GM21528 (cell line): ENCODE results near the gene RSL24D1.
A peak's percentile ranks its signal among the peaks of the same experiment; 100 is the strongest.
"Not testable (repeated sequence)": the region's sequence is repeated elsewhere in the genome, so short reads cannot be mapped to it uniquely, and the experiment has no call there.

Experiments
- ATAC-seq: cut with Tn5 transposase; IDR thresholded peaks from one replicate; pipeline ENCODE4 v1.9.1; 2021; ENCODE audit warnings: mild to moderate bottlenecking, moderate library complexity; ENCODE audit not compliant: unreplicated experiment, low FRiP score

Gene RSL24D1

GRCh38 chr15:55220606-55221005, 23.9 kb upstream of the RSL24D1 start:
- ATAC-seq = no peak

- ATAC-seq = no peak
Measured at GRCh38 chr15:55218056-55218455, 21.3 kb upstream of the RSL24D1 start.

- ATAC-seq = no peak
Measured at GRCh38 chr15:55204464-55204863, 7.7 kb upstream of the RSL24D1 start.

GRCh38 chr15:55202206-55202605, 5.5 kb upstream of the RSL24D1 start:
- ATAC-seq = no peak

DNA sequence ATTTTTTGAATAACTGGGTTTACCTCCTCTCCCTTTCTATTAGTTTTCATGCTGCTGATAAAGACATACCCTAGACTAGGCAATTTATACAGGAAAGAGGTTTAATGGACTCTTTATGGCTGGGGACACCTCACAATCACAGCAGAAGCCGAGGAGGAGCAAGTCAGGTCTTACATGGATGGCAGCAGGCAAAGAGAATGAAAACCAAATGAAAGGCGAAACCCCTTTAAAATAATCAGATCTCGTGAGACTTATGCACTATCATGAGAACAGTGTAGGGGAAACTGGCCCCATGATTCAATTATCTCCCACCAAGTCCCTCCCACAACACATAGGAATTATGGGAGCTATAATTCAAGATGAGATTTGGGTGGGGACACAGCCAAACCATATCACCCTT, 2.0 kb upstream of the RSL24D1 start:
- ATAC-seq = no peak

GRCh38 chr15:55197719-55198118, 978 bp upstream of the RSL24D1 start:
- ATAC-seq = no peak

DNA sequence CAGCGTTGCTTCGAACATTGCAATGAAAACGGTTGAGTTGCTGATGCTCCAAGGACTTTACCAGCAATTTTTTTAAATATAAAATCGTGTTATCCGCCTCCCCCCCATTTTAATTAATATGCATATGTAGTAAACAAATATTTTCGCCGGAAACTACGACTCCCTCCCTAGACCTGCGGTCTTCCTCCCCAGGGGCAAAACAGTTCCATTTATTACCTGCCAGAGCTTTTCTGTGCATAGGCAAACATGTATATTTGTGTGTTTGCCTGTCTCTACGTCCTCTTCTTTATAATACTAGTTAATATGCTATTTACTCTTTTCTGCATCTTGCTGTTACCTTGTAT, 593 bp upstream of the RSL24D1 start:
- peak; percentile 23 for ATAC-seq

DNA sequence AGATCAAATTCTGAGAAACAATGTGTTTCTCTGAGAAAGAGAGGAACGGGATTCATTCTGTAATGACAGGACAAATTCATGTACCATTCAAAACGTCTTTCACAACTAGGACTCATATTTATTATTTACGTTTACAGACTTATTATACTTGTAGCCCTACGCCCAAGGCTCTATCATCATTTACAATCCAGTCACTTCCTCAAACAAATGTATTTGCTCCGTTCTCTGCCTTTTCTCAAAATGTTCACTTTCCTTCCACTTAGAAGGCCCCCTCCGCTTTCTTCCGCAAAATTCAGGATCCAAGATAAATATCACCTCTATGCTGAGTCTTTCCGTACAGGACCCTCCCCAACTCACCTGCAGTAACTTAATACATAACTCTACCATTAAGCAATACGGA, 745 bp downstream of the RSL24D1 start:
- ATAC-seq = no peak

GRCh38 chr15:55194256-55194655, 2.5 kb downstream of the RSL24D1 start:
- ATAC-seq = no peak

GRCh38 chr15:55186331-55186730, 10.4 kb downstream of the RSL24D1 start:
- no peak for ATAC-seq

DNA sequence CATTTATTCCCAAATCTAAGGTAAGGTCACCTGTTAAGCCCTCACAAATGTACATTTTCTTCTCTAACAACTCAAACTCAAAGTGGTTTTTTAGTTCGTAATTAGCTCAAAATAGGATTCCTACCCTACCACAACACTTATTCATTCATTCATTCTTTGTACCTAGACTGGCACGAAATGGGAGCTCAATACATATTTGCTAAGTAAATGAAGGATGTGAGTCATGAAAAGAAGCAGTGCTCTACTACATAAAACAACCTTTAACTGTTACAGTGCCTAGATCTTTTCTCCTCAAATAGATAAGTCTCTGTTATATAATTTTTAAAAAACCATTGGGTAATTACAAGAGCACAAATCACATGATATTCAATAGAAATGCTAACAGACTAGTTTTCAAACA, 13.1 kb downstream of the RSL24D1 start:
- ATAC-seq = no peak

GRCh38 chr15:55179141-55179540, 17.6 kb downstream of the RSL24D1 start:
- no peak for ATAC-seq

DNA sequence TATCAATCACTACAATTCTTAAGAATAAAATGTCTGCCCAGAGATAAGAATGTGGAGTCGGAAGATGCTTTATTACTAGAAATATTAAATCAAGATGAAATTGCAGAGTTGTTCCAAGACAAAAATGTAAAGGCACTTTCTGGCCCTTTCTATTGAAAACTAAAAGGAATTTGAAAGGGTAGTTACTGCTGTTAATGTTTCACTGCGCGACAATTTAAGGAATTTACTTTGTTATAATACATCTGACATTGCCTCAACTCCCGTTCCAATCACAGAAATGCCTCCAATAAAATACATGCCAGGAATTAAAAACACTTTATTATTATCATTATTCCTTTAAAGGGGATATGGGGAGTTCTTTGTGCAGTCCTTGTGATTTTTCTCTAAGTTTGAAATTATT, 26.4 kb downstream of the RSL24D1 start:
- ATAC-seq = no peak

GRCh38 chr15:55168350-55168974, 28.3 kb downstream of the RSL24D1 start:
- peak; percentile 89 for ATAC-seq

DNA sequence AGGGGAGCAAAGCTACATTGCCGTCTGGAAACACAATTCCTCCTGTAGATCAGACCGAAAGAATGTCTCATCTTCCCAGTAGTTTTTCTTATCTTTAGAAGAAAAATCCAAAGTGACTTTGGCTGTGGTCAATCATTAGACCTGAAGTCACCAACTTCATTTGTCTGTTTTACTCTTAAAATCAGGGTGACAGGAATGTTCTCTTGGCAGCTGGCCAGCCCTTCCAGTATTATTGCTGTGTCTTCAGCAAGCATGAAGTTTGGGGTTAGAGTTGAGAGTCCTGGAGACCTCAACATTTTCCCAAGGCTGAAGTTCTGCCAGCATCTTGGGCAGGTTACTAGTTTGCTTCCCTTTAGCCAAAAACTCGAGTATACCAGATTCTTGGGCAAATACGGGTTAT, 32.5 kb downstream of the RSL24D1 start:
- no peak for ATAC-seq

DNA sequence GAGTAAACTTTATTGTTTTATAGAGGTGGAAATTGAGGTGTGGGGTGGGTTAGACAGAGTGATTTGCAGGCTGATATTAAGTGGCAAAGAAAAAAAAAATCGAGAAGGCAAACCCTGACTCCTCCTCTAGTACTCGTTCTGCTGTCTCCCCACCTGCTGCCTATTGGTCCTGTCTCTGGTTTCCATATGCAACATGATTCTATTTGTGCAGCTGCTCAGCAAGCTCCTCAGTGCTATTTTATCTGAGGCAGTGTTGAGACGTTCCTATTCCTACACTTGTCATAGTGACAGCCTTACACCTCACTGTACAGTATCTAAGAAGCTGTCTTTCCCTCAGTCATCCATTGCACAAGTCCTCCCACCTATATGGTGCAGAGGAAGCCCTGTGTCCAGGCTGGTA, 45.1 kb downstream of the RSL24D1 start:
- ATAC-seq = no peak

DNA sequence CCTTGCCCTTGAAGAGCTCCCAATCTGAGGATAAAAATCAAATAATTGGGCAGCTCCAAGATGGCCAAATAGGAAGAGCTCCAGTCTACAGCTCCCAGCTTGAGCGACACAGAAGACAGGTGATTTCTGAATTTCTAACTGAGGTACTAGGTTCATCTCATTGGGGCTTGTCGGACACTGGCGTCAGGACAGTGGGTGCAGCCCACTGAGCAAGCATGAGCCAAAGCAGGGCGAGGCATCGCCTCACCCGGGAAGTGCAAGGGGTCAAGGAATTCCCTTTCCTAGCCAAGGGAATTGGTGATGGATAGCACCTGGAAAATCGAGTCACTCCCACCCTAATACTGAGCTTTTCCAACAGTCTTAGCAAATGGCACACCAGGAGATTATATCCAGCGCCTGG, 53.6 kb downstream of the RSL24D1 start:
- not testable (repeated sequence) for ATAC-seq

- ATAC-seq = no peak
Measured at GRCh38 chr15:55133972-55134371, 62.8 kb downstream of the RSL24D1 start.

DNA sequence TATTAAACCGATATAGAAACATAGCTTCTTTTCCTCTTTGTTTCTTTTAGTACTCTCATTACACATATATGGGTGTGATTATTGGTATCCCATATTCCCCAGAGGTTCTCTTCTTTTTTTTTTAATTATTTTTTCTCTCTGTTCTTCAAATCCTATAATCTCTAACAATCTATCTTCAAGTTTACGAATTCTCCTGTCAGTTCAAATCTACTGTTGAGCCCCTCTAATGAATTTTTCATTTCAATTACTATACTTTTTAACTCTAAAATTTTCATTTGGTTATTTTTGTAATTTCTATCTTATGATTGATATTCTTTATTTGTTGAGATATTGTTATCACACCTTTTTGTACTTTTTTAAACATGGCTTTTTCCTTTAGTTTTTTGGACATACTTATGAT, 64.1 kb downstream of the RSL24D1 start:
- ATAC-seq = no peak
